Liver (tissue), 9 donors: Measurements from ENCODE around the gene SPATC1L. TPM values are rescaled to one million over a fixed set of nuclear protein-coding genes. Genes with fewer than 3 reads are reported as not detected.

Experiments used
- DNase-seq: peaks from one replicate; pipeline ENCODE4 v3.0.0-alpha.2; 2017; ENCODE audit warnings: low spot score
- H3K27ac ChIP-seq, 2 donors: one replicate each; pipeline ENCODE4 v1.7.0; 2013; ENCODE audit warnings: inconsistent platforms in 2 of 2, low read length in 2 of 2, control low read depth in 1 of 2, low read depth in 1 of 2, mild to moderate bottlenecking in 1 of 2
- H3K27me3 ChIP-seq, 4 donors: one replicate each; pipeline versions ENCODE4 v1.6.1 to v1.7.0; 2013; ENCODE audit warnings: low read length in 3 of 4, inconsistent platforms in 1 of 4, mild to moderate bottlenecking in 1 of 4, moderate library complexity in 1 of 4; ENCODE audit not compliant: control insufficient read depth in 4 of 4, insufficient read depth in 4 of 4
- H3K36me3 ChIP-seq, 4 donors: one replicate each; pipeline versions ENCODE4 v1.6.1 to v1.7.0; 2013; ENCODE audit warnings: low read length in 3 of 4, mild to moderate bottlenecking in 3 of 4, low read depth in 1 of 4, moderate library complexity in 1 of 4; ENCODE audit not compliant: control insufficient read depth in 4 of 4, insufficient read depth in 3 of 4
- H3K4me1 ChIP-seq, 4 donors: one replicate each; pipeline versions ENCODE4 v1.6.1 to v1.7.0; 2013; ENCODE audit warnings: low read length in 3 of 4, mild to moderate bottlenecking in 3 of 4, moderate library complexity in 1 of 4; ENCODE audit not compliant: control insufficient read depth in 4 of 4, insufficient read depth in 4 of 4
- H3K4me3 ChIP-seq, 3 donors: one replicate each; pipeline versions ENCODE4 v1.6.1 to v1.7.0; 2013; ENCODE audit warnings: low read length in 3 of 3, control low read depth in 1 of 3, low read depth in 1 of 3, mild to moderate bottlenecking in 1 of 3
- H3K9ac ChIP-seq, 2 donors: one replicate each; pipeline ENCODE4 v1.7.0; 2013; ENCODE audit warnings: low read length in 2 of 2, mild to moderate bottlenecking in 2 of 2, moderate library complexity in 2 of 2, control low read depth in 1 of 2, low read depth in 1 of 2
- H3K9me3 ChIP-seq, 4 donors: one replicate each; pipeline versions ENCODE4 v1.6.1 to v1.7.0; 2013; ENCODE audit warnings: low read length in 3 of 4; ENCODE audit not compliant: control insufficient read depth in 4 of 4
- CTCF ChIP-seq: fragments of 150-350 bp; IDR thresholded peaks from 2 replicates; pipeline ENCODE4 v1.5.1; 2017; ENCODE audit warnings: improper control_type of control experiment, low read depth, low read length; ENCODE audit not compliant: missing input control
- EGR1 ChIP-seq, 2 donors: IDR thresholded peaks; 2 replicates each; pipeline ENCODE4 v1.6.1; 2016 to 2018; ENCODE audit warnings: antibody characterized with exemption in 2 of 2, low read depth in 2 of 2
- FOXA1 ChIP-seq: IDR thresholded peaks from 2 replicates; pipeline ENCODE4 v1.6.1; 2016; ENCODE audit warnings: antibody characterized with exemption
- FOXA2 ChIP-seq: IDR thresholded peaks from 2 replicates; pipeline ENCODE4 v1.6.1; 2016; ENCODE audit warnings: antibody characterized with exemption
- GABPA ChIP-seq, 2 donors: IDR thresholded peaks in 1 of 2; conservative IDR thresholded peaks in 1 of 2; 2 replicates each; pipeline ENCODE4 v1.6.1; 2016; ENCODE audit warnings: antibody characterized with exemption in 2 of 2, mild to moderate bottlenecking in 1 of 2, moderate library complexity in 1 of 2
- HNF4A ChIP-seq, 2 donors: conservative IDR thresholded peaks; 2 replicates each; pipeline ENCODE4 v1.6.1; 2016; ENCODE audit warnings: antibody characterized with exemption in 2 of 2, mild to moderate bottlenecking in 2 of 2
- HNF4G ChIP-seq: IDR thresholded peaks from 2 replicates; pipeline ENCODE4 v1.6.1; 2016; ENCODE audit warnings: antibody characterized with exemption
- JUND ChIP-seq, 2 donors: IDR thresholded peaks; 2 replicates each; pipeline ENCODE4 v1.6.1; 2016; ENCODE audit warnings: antibody characterized with exemption in 2 of 2
- MAX ChIP-seq: IDR thresholded peaks from 2 replicates; pipeline ENCODE4 v1.6.1; 2016; ENCODE audit warnings: antibody characterized with exemption
- NR2F2 ChIP-seq: IDR thresholded peaks from 2 replicates; pipeline ENCODE4 v1.6.1; 2016; ENCODE audit warnings: antibody characterized with exemption
- RAD21 ChIP-seq, 2 donors: IDR thresholded peaks; 2 replicates each; pipeline ENCODE4 v1.6.1; 2016; ENCODE audit warnings: antibody characterized with exemption in 2 of 2, mild to moderate bottlenecking in 2 of 2
- REST ChIP-seq: IDR thresholded peaks from 2 replicates; pipeline ENCODE4 v1.6.1; 2016; ENCODE audit warnings: antibody characterized with exemption, mild to moderate bottlenecking
- SP1 ChIP-seq: IDR thresholded peaks from 2 replicates; pipeline ENCODE4 v1.6.1; 2018; ENCODE audit warnings: antibody characterized with exemption, mild to moderate bottlenecking
- TAF1 ChIP-seq: conservative IDR thresholded peaks from 2 replicates; pipeline ENCODE4 v1.6.1; 2016; ENCODE audit warnings: antibody characterized with exemption, mild to moderate bottlenecking
- YY1 ChIP-seq: IDR thresholded peaks from 2 replicates; pipeline ENCODE4 v1.6.1; 2016; ENCODE audit warnings: antibody characterized with exemption, mild to moderate bottlenecking
- WGBS: extraction: QIAGEN DNeasy Blood & Tissue Kit; methylation state at CpG from one replicate; pipeline ENCODE4 v1.1.7; 2013; 5-methylcytosine and 5-hydroxymethylcytosine counted together
- polyA plus RNA-seq, 2 donors: library from polyadenylated mRNA; stranded (reverse) in 1 of 2; unstranded in 1 of 2; fragments of 200-250 nt in 1 of 2; fragments of >200 nt in 1 of 2; fragmentation: Nextera tagmentation in 1 of 2; extraction: Ambion mirVana in 1 of 2; gene quantifications; one replicate each; pipeline versions ENCODE4 v1.2.1 to v1.2.3, GENCODE V29; 2013 to 2015
- total RNA-seq, 2 donors: library from RNA; depleted of rRNA; stranded (reverse); fragments of >200 nt; gene quantifications; one replicate each; pipeline ENCODE4 v1.2.3, GENCODE V29; 2014
- TF ChIP-seq, protein P1 (sequence below): IDR thresholded peaks from 2 replicates; pipeline ENCODE4 v1.6.1; 2016; ENCODE audit warnings: antibody characterized with exemption
- TF ChIP-seq, protein P2 (sequence below): IDR thresholded peaks from 2 replicates; pipeline ENCODE4 v1.6.1; 2016; ENCODE audit warnings: antibody characterized with exemption
- donor health status: healthy.
- donor health status: healthy.
- donor health status: healthy.
- donor health status: healthy.
- donor health status: healthy.

Gene SPATC1L
- total and polyA plus RNA-seq, 4 donors: 0.33 to 3.5 (median 0.79) TPM

DNA sequence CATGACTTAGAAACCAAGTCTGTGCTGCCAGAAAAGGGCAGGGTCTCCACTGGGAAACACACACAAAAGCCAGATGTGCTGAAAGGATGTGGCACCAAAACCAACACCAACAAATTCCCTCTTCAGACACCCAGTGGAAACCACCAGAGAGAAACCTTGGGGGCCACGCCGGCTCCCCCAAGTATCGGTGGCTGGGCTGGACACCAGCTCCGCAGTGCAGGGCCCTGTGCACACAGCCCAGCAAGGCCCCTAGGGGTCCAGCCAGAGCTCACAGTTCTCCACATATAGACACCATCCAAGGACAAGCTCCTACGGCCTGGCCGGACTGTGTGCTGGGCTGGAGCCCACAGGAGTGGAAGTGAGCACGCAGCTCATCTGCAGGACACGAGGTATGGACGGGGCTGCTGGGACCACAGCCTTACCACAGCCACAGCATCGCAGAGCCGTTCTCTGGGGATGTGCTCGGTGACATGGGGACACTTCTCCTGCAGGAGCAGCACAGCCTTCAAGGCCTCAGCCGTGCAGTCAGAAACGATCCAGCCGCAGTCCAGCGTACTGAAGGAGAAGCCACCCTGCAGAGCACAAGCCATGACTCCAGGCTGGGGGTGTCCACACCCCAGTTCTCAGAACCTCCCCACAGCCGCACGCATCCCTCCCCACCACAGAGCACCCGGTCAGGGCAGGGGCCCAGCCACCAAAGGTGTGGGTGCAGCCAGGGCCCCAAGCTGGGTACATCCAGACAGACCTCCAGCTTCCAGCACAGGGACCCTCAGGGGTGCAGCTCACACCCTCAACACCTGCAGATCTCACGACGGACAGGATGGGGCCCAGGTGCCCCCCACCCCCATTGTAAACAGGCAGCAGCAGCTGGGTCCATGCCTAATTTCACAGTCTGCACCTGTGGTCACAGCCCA is 23.0 kb upstream of the SPATC1L start:
- no peaks in the 10 kb centered on the region for H3K4me1 ChIP-seq
- DNase-seq: no peak
- WGBS: 97% methylated on average over 21 of the region's 21 CpGs
- peaks cover 20 to 90% (median 39%) of the 10 kb centered on the region in 4 donors for H3K36me3 ChIP-seq
- no peak overlapping the region for H3K9ac ChIP-seq
- H3K27ac ChIP-seq: no peak overlapping the region
- no peaks in the 10 kb centered on the region for H3K9me3 ChIP-seq
- H3K27me3 ChIP-seq: no peaks in the 10 kb centered on the region
- no peak for TF ChIP-seq MAX
- TF ChIP-seq FOXA1: no peak
- TF ChIP-seq, protein P1, sequence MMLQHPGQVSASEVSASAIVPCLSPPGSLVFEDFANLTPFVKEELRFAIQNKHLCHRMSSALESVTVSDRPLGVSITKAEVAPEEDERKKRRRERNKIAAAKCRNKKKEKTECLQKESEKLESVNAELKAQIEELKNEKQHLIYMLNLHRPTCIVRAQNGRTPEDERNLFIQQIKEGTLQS: no peak
- TF ChIP-seq CTCF: no peak
- no peak for TF ChIP-seq NR2F2
- no peak for TF ChIP-seq SP1
- no peak for TF ChIP-seq YY1
- TF ChIP-seq JUND (IDR thresholded peaks at IDR 0.05): no peak
- no peak for TF ChIP-seq HNF4G
- TF ChIP-seq RAD21 (IDR thresholded peaks at IDR 0.05): no peak
- no peak for TF ChIP-seq EGR1 (IDR thresholded peaks at IDR 0.05; ENCODE audit: low read depth in 2 of 2)
- TF ChIP-seq, protein P2, sequence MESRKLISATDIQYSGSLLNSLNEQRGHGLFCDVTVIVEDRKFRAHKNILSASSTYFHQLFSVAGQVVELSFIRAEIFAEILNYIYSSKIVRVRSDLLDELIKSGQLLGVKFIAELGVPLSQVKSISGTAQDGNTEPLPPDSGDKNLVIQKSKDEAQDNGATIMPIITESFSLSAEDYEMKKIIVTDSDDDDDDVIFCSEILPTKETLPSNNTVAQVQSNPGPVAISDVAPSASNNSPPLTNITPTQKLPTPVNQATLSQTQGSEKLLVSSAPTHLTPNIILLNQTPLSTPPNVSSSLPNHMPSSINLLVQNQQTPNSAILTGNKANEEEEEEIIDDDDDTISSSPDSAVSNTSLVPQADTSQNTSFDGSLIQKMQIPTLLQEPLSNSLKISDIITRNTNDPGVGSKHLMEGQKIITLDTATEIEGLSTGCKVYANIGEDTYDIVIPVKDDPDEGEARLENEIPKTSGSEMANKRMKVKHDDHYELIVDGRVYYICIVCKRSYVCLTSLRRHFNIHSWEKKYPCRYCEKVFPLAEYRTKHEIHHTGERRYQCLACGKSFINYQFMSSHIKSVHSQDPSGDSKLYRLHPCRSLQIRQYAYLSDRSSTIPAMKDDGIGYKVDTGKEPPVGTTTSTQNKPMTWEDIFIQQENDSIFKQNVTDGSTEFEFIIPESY: no peak
- TF ChIP-seq TAF1: no peak
- no peak for TF ChIP-seq HNF4A (conservative IDR thresholded peaks at IDR 0.05)
- TF ChIP-seq FOXA2: no peak
- H3K4me3 ChIP-seq: no peak overlapping the region

DNA sequence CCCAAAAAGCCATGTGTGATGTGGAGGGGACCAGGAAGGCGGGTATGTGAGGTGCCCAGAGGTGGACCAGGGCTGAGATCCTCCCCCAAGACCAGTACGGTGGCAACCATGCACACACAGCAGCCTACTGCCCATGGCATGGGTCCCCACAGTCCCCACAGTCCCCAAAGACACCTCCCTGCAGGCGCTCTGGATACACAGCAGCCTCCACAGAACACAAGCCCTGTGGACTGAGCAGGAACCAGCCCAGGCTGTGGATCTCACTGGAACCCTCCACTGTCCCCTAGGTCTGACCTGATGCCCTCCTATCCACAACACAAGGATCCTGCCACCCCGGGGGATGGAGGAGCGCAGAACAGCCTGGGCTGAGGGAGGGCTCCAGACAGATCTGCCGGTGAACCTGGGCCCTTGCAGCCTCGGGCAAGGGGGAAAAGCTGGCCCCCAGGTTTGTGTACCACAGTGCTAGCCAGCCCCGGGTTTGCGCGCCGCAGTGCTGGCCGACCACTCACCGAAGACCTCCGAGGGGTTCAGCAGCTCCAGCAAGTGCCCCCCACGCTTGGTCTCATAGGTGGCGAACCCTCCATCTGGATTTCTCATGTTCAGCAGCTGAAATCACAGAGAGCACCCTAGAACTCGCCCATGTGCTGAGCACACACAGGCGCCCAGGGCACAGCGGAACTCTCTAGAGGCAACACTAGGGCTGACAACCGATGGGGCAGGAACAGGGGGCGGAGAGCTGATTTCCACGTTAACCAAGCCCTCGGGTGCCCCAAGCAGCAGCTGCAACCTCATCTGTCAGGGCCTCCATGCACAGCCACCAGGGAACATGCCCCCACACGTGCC is 22.1 kb upstream of the SPATC1L start:
- WGBS: 96% methylated on average over 24 of the region's 24 CpGs
- no peak for DNase-seq
- Histone ChIP-seq H3K27ac (no peak overlapping the region), H3K9ac (no peak overlapping the region), H3K27me3 (no peaks in the 10 kb centered on the region), H3K9me3 (no peaks in the 10 kb centered on the region), H3K36me3 (peaks cover 16 to 83% (median 36%) of the 10 kb centered on the region in 4 donors), H3K4me3 (no peak overlapping the region), H3K4me1 (no peaks in the 10 kb centered on the region)
- TF ChIP-seq SP1: no peak
- TF ChIP-seq MAX: no peak
- TF ChIP-seq, protein P2: no peak
- no peak for TF ChIP-seq REST
- no peak for TF ChIP-seq EGR1 (IDR thresholded peaks at IDR 0.05; ENCODE audit: low read depth in 2 of 2)
- no peak for TF ChIP-seq RAD21 (IDR thresholded peaks at IDR 0.05)
- TF ChIP-seq HNF4A (conservative IDR thresholded peaks at IDR 0.05): no peak
- no peak for TF ChIP-seq GABPA (IDR thresholded peaks at IDR 0.05 in 1 of 2, conservative IDR thresholded peaks at IDR 0.05 in 1 of 2)
- TF ChIP-seq, protein P1: no peak
- TF ChIP-seq YY1: no peak
- TF ChIP-seq TAF1: no peak
